Dermis blood vessel endothelial cell (primary cell): ENCODE results near the gene PDE4B. TPM values are rescaled to one million over a fixed set of nuclear protein-coding genes. Genes with fewer than 3 reads are reported as not detected.
A peak's percentile ranks its signal among the peaks of the same experiment; 100 is the strongest.
"Not testable (repeated sequence)": the region's sequence is repeated elsewhere in the genome, so short reads cannot be mapped to it uniquely, and the experiment has no call there.

Experiments used
- DNase-seq: peaks from one replicate; pipeline ENCODE4 v3.0.0; 2010
- total RNA-seq: library from RNA; depleted of rRNA; stranded (reverse); fragments of >200 nt; gene quantifications from 2 replicates; pipeline ENCODE4 v1.2.3, GENCODE V29; 2014

Gene PDE4B
- total RNA-seq, 1 donor from 2014 or later: 156 TPM

GRCh38 chr1:66294707-66295370, 502.1 kb downstream of the PDE4B start:
- peak; percentile 68 for DNase-seq

GRCh38 chr1:66295803-66296202, 503.1 kb downstream of the PDE4B start:
- DNase-seq: no peak

- DNase-seq: no peak
Measured at GRCh38 chr1:66296370-66296769, 503.7 kb downstream of the PDE4B start.

GRCh38 chr1:66296951-66297350, 504.3 kb downstream of the PDE4B start:
- no peak for DNase-seq

- DNase-seq: no peak
Measured at GRCh38 chr1:66298464-66298863, 505.8 kb downstream of the PDE4B start.

- no peak for DNase-seq
Measured at GRCh38 chr1:66300280-66300971, 507.7 kb downstream of the PDE4B start.

GRCh38 chr1:66300972-66301451, 508.3 kb downstream of the PDE4B start:
- peak; percentile 67 for DNase-seq

GRCh38 chr1:66302184-66302742, 509.6 kb downstream of the PDE4B start:
- no peak for DNase-seq

GRCh38 chr1:66302815-66303214, 510.1 kb downstream of the PDE4B start:
- peak; percentile 10 for DNase-seq

- no peak for DNase-seq
Measured at GRCh38 chr1:66303646-66304045, 511.0 kb downstream of the PDE4B start.

GRCh38 chr1:66304128-66304527, 511.4 kb downstream of the PDE4B start:
- DNase-seq: no peak

- DNase-seq: no peak
Measured at GRCh38 chr1:66305927-66306326, 513.2 kb downstream of the PDE4B start.

GRCh38 chr1:66309006-66309741, 516.5 kb downstream of the PDE4B start:
- no peak for DNase-seq

GRCh38 chr1:66311092-66311491, 518.4 kb downstream of the PDE4B start:
- DNase-seq: no peak

- DNase-seq: no peak
Measured at GRCh38 chr1:66311628-66312027, 518.9 kb downstream of the PDE4B start.

- DNase-seq: no peak
Measured at GRCh38 chr1:66312271-66312990, 519.7 kb downstream of the PDE4B start.

- DNase-seq: no peak
Measured at GRCh38 chr1:66313429-66313828, 520.7 kb downstream of the PDE4B start.

- peak; percentile 58 for DNase-seq
Measured at GRCh38 chr1:66315671-66316070, 523.0 kb downstream of the PDE4B start.

GRCh38 chr1:66316464-66317247, 524.0 kb downstream of the PDE4B start:
- peak; percentile 54 for DNase-seq

- DNase-seq: no peak
Measured at GRCh38 chr1:66317248-66317515, 524.5 kb downstream of the PDE4B start.

GRCh38 chr1:66320231-66320630, 527.5 kb downstream of the PDE4B start:
- DNase-seq: no peak

GRCh38 chr1:66322462-66322861, 529.8 kb downstream of the PDE4B start:
- not testable (repeated sequence) for DNase-seq
